GM12874 (cell line): ENCODE data around the gene SERTAD2.

Source experiments
- CTCF ChIP-seq: IDR thresholded peaks from 2 replicates; pipeline ENCODE4 v1.5.1; 2011; ENCODE audit warnings: low read depth, mild to moderate bottlenecking, control low read depth, low read length, moderate library complexity; ENCODE audit not compliant: insufficient read depth

Gene SERTAD2

GRCh38 chr2:64601785-64602391, 51.8 kb downstream of the SERTAD2 start:
- TF ChIP-seq CTCF, result no peak

- no peak for TF ChIP-seq CTCF
Observed at GRCh38 chr2:64601034-64601754, 52.5 kb downstream of the SERTAD2 start.

- no peak for TF ChIP-seq CTCF
Observed at GRCh38 chr2:64599469-64599868, 54.2 kb downstream of the SERTAD2 start.

GRCh38 chr2:64598226-64598625, 55.5 kb downstream of the SERTAD2 start:
- no peak for TF ChIP-seq CTCF

- TF ChIP-seq CTCF, result no peak
Observed at GRCh38 chr2:64595397-64596176, 58.1 kb downstream of the SERTAD2 start.

- TF ChIP-seq CTCF, result no peak
Observed at GRCh38 chr2:64594226-64594989, 59.3 kb downstream of the SERTAD2 start.
